Fibroblast of peridontal ligament (primary cell): ENCODE data around the gene NOL9.
"Not testable (repeated sequence)": the region's sequence is repeated elsewhere in the genome, so short reads cannot be mapped to it uniquely, and the experiment has no call there.

Source experiments
- DNase-seq: peaks from one replicate; pipeline ENCODE4 v3.0.0-alpha.2; 2010; ENCODE audit errors: extremely low read depth

Gene NOL9

GRCh38 chr1:6554031-6554906, at the start of gene NOL9:
Gene NOL9 (minus strand): TSS chr1:6554513. CDS start chr1:6554502, 11 bp downstream.
- DNase-seq = peak; percentile 87

DNA sequence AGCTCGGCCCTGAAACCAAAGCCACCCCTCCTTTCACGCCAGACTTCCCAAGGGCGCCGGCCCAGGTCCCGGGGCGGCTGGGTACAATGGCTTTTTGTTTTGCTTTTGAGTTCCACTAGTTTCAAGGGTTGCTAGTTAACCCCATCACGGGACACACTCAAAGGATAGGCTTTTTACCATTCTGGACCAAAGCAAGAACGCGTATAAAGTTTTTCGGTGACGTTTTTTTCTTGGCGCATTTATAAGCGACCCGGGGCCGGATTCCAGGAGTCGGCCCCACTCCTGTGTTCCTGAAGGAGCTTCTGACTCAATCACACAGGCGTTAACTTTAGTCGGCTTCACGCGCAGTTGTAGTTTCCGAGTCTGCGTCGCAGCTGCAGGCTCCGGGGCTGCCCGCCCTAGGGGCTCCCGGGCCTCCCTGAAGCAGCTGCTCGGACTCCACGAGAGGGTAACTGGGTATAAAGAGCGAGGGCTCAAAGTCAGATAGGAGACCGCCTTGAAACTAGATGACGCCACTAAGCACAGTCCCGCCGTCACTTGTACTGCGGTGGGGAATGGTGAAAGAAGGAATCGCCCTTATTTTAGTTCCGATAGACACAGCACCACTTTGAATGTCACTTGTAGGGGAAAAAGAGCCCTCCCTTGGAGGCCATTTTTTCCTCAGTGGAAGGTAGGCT, 49.1 kb upstream of the NOL9 start:
- peak; percentile 85 for DNase-seq

- peak; percentile 75 for DNase-seq
Measured at GRCh38 chr1:6602669-6603237, 48.4 kb upstream of the NOL9 start, which contains the start of gene KLHL21. Gene KLHL21 (minus strand): TSS chr1:6602869. CDS start chr1:6602817, 52 bp downstream.

- peak; percentile 40 for DNase-seq
Measured at GRCh38 chr1:6601923-6602668, 47.8 kb upstream of the NOL9 start.

DNA sequence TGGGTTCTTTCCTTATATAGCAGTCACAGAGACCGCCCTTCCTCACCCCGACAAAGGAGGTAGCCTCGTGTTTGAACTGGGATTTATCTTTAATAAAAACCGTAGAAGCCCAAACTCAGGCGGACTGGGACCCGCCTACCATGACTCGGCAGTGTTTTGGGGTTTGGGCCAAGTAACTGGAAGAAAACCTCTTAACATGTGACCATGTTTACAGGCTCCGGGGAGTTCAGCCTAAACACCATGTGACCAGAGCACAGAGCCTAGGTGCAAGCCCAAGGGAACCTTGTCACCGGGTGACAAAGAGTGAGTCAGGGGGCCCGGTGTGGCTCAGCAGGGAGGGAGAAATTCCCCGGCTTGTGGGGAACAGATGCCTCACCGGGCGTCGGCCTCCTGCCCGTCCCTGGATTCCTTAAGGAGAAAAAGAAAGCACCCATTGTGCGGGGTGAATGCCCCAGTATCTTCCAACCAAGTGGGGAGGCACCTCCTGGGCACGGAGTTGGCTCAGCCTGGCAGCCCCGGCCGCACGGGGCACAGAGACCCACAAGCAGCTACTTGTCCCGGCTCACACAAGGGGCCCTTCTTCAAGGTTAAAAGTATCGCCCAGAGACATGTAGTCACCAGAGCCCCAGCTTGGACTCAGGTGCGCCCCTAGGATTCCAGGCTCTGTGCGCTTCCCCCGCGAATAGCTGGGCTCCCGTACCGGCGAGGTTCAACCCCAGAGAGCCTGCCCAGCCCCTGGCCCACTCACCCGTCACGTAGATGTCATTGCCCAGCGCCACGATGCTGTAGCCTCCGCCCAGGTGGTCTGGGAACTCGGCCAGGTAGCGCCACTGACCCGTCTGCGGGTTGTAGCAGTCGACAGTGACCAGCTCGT, 47.0 kb upstream of the NOL9 start:
- peak; percentile 94 for DNase-seq

- no peak for DNase-seq
Measured at GRCh38 chr1:6600410-6601048, 46.2 kb upstream of the NOL9 start.

DNA sequence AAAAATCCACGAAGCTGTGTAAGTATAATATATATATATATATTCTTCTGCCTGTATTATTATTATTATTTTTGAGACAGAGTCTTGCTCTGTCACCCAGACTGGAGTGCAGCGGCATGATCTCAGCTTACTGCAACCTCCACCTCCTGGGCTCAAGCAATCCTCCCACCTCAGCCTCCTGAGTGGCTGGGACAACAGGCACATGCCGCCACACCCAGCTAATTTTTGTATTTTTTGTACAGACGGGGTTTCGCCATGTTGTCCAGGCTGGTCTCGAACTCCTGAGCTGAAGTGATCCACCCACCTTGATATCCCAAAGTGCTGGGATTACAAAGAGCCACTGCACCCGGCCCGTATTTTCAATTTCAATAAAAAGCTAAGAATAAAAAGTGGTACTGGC, 45.7 kb upstream of the NOL9 start:
- not testable (repeated sequence) for DNase-seq

DNA sequence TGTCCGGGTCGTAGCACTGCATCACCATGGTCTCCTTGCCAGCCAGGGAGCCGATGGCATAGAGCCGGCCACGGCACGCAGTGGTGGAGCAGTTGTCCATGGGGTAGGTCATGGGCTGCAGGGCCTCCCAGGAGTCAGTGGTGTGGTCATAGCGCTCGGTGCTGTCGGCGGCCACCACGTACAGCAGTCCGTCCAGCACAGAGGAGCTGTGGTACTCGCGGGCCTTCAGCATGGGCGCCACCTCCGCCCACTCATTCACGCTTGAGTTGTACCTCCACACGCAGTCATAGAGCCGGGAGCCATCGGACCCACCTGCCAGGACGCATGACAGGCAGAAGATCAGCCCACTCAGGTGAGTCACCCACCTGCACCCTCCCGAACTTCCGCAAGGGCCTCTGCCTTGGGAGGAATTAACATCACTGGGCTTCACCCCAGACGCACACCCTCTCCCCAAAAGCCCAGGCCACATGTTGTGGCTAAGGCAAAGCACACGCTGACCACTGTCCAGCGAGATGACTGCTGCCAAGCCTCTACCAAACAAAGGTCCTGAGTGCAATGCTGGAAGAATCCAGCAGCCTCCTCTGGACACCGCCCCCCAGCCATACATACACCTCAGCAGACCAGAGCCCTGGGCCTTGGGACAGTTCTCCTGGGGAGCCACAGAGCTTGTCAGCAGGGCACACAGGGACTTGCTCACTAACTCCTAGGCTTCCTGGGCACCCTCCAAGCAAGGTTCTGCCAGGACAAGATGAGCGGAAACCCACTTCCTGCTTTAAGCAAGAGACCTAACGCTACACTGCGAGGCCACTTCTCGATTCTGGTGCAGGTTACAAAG, 45.0 kb upstream of the NOL9 start:
- DNase-seq = no peak

DNA sequence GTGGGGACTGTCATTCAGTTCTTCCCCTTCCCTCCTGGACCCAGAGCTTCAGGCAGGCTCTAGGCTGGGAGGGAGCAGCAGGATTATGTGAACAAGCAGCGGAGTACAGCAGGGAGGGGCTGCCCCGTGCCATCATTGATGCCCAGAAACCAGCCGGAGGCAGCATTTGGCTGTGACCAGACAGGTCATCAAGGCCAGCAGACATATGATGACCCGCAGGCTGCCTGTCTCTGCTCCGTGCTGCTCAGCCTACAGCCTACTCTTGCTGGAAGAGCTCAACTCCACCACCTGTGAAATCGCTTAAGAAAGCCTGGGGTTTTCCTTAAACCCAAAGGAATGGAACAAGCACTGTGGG, 43.4 kb upstream of the NOL9 start:
- DNase-seq = no peak

GRCh38 chr1:6596886-6597776, 42.8 kb upstream of the NOL9 start:
- no peak for DNase-seq

DNA sequence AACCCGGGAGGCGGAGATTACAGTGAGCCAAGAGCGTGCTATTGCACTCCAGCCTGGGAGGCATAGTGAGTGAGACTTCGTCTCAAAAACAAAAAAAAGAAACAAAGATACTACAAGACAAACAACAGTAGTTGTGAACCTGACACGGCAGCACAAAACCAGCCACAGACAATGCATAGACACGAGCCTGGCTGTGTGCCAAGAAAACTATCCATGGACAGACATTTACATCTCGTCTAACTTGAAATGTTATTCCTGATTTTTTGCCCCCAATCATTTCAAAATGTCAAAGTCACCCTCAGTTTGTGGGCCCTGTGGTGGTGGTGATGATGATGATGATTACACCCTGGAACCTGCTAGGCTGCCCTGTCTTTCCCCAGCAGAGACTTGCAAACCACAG, 42.0 kb upstream of the NOL9 start:
- no peak for DNase-seq

DNA sequence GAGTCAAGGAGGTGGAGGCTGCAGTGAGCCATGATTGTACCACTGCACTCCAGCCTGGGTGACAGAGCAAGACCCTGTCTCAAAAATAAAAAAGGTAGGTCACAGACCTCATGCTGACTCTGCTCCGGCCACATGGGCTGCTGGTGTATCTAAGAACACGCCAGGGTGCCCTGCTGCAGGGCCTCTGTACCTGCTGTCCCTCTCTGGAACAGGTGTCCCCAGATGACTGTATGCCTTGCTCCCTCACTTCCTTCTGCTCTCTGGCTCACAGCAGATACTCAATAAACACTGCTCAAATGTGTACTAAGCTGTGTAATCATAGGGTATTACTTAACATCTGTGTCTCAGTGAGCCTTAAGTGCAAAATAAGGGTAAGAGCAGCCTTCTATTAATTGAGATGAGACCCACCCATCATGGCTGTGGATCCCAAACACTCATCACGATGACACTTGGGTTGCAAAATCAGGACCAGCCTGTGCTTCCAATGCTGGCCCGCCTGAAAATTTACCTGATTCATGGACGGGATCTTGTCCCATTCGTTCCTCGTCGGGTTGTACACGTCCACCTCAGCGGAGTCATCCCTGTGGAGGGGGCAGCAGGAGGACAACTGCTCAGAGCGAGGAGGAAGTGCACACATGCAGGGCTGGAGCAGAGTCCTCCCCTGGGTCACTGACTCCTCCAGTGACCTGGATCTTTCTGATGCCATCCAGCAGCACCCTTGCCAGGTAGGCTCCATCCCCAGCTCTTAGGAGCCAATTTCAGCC, 40.8 kb upstream of the NOL9 start:
- no peak for DNase-seq

- DNase-seq = no peak
Measured at GRCh38 chr1:6593810-6594209, 39.5 kb upstream of the NOL9 start.

- no peak for DNase-seq
Measured at GRCh38 chr1:6592865-6593593, 38.7 kb upstream of the NOL9 start.

GRCh38 chr1:6592441-6592840, 38.1 kb upstream of the NOL9 start:
- DNase-seq = no peak

GRCh38 chr1:6591644-6592043, 37.3 kb upstream of the NOL9 start:
- no peak for DNase-seq

DNA sequence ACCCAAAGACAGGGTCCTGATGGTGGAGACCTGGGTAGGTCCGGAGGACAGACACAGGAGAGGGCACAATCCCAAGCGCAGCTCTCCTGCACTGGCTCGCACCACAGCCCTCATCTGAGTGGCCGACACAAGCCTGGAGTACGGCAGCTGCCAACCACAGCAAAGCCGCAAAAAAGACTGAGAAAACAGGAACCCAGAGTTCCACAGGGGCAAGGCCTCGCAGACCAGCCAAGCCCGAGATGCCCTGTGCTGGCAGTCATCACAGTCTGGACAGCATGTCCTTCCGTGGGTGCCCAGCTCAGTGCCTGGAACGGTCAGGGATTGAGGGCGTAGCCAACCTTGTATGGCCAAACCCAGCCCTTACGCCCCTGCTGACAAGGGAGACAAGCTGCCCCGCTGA, 36.9 kb upstream of the NOL9 start:
- no peak for DNase-seq
